ENCODE results near the gene NKX1-1. TPM values are rescaled to one million over a fixed set of nuclear protein-coding genes. Genes with fewer than 3 reads are reported as not detected.

The NKX1-1 gene
- total RNA-seq, 1 donor from 2014 or later: not detected

DNA sequence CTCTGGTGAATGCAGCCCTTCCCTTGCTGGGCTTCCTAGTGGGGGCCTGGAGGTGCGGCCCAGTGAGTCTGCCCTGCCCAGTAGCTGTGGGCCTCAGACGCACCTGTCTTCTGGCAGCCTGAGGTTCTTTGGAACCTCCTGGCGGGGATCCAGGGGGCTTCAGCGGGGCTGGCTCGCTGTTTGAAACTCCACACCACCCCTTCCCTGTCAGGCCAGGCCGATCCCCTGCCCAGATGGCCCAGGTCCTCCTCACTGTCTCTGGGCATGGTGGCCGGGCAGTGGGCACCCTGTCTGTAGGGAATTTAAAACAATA is 10.7 kb upstream of the NKX1-1 start:
- no peak for DNase-seq (ENCODE audit: low read depth)

DNA sequence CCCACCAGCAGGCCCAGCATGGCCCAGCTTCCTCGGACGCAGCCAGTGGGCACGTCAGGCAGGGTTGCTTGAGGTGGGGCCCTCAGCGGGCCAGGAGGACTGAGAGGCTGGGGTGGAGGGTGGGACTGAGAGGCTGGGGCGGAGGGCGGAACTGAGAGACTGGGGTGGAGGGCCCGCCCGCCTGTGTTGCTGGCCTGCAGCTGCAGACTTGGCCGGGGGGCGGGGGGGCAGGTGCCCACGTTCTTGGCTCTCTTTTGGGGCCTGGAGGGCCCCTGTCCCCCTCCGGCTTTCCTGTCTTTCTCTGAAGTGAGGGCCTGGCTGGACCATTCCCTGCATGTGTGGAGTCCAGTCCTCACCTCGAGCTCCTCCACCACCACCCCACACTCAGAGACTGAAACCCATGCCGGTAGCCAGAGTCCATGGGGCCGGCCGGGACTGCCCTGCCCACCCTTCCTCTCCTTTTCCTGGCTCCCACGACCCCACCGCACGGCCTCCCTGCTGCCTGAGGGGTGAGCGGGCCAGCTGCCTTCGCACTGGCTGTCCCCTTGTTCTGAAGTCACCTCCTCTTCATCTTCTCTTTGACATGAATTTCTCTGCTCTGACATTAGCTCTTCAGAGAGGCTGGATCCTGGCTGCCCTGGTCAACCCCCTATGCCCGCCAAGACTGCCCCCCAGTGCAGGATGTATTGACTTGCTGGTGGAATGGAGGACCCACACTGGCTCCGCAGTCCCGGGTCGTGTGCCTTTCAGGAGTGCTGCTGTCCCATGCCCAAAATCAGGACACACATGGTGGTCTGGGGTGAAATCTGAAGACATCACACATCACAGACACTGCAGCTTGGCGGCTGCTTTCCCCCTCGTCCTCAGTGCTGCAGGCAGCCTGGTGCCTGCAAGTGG is 10.1 kb upstream of the NKX1-1 start:
- no peak for DNase-seq (ENCODE audit: low read depth)

DNA sequence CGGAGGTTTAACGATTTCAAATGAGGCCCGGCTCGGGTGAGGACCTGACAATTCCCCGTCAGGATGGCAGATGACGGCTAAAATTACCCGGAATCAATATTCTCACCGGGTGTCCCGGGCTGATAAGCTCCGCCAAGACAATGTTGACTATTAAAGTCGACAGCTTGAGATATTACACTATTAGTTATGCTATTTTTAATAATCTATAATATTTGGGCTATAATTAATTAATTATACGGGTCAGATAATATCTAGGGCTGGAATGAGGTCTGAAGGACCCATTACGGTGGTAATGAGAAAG is 9.4 kb upstream of the NKX1-1 start:
- DNase-seq (ENCODE audit: low read depth): no peak

GRCh38 chr4:1414831-1415680 is 8.8 kb upstream of the NKX1-1 start:
- no peak for DNase-seq (ENCODE audit: low read depth)

GRCh38 chr4:1413687-1414479 is 7.6 kb upstream of the NKX1-1 start:
- no peak for DNase-seq (ENCODE audit: low read depth)

DNA sequence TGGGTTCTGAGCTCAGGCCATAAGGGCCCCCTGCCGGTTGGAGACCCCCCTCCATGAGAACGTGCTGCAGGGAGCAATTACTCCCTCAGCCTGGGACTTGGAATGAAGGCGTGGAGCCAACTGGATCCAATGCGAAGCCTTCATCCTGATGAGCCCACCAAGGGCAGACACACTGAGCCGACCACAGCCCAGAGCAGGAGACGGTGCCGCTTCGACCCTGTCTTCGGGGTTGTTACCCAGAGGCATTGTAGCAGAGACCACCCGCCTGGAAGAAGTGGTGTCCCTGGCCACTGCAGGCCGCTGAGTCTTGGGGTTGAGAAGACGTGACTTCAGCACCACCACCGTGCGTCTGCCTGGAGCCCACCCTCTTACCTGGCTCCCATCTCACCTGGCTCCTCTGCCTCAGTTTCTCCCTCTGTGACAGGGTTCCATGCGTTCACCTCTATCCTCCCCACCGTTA is 7.0 kb upstream of the NKX1-1 start:
- DNase-seq (ENCODE audit: low read depth): no peak

- DNase-seq (ENCODE audit: low read depth): no peak
Measured at GRCh38 chr4:1412376-1413203, 6.3 kb upstream of the NKX1-1 start.

- no peak for DNase-seq (ENCODE audit: low read depth)
Measured at GRCh38 chr4:1411436-1412375, 5.5 kb upstream of the NKX1-1 start.

DNA sequence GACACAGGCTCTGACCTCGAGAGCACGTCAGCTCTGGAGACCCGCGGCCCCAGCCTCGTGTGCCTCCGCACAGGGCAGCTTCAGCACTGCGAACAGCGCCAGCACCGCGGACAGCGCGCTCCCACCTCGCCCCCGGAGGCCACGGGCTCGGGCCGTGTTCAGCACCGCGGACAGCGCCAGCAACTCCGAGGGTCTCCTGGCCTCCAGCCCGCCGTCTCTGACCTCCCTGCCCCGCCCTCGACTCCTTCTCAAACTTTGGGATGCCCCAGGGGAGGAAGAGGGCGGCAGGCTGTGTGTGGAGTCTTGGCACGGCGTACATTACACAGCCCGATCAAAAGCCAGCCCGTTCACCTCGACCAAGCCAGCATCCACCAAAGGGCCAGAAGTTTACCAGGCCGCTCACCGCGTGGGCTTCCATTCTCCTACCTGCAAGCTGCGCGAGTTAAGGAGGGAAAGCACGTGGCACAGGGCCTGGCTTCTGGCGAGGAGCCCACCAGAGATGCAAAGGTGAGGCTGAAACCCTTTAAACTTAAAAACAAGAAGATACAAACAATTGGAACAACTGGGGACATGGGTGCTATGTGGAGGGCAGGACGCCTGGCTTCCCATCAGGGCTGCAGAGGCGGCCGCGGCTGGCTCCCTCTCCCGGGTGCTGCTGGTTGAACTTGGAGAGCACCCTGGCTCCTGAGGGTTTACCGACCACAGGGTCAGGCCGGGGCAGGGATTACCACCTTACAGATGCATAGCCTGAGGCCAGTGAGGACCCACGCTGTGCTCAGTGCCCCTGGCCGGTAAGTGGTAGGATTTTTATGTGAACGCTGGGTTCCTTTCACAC is 4.5 kb upstream of the NKX1-1 start:
- no peak for DNase-seq (ENCODE audit: low read depth)

DNA sequence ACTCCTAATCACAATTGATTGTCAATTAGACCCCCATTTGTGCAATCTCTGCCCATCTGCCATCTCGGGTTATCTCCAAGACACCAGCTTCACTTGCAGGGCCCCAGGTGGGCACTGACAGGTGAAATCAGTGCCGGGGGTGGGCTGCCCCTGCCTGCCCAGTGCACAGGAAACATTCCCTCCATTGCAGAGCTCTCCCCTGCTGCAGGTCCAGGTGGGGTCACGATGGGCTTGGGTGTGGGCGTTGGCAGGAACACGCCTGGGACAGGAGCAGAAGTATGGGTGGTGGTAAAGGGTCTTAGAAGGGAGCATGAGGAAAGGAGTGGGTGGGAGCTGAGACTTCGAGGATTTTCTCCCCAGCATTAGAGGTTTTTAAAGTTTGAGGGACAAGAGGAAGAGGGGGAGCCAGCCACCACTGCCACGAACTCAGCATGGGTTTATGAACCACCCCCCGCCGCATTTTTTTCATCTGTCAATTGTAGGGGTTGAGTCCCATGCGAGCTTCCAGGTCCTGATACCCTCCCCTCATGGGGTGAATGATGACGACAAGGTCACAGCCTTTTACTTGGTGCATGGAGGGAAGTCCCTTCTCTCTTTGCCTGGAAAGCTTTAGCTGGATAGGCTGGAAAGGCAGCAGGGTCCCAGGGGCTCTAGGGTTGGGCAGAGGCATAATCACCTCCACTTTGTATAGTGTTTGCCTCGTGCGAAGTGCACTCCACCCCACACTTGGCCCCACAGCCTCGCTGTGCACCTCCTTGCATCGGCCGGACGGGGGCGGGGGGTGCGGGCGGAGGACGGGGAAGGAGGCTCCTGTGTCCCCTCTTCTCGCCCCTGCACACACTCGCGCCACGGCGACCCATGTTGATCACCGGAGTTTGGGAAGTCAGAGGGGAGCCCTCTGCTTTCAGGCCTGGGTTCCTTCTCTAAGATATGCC is 3.5 kb upstream of the NKX1-1 start:
- no peak for DNase-seq (ENCODE audit: low read depth)

DNA sequence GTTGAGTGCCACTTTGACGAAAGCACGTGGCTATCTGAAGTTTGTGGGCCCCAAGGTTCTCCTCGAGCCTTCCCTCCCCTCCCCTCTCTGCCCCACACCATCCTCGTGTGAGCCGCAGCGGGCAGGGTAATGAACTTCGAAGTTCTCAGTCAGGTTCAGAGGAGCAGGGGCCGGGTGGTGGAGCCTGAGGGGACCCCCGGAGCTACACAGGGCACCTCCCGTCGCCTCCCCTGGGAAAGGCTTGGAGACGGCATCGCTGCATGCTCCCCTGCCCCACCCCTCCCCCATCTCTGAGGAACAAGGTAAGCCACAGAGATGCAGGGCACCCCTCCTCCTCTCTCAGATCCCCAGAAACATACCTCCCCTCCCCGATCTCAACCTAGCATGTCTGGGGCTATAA is 2.8 kb upstream of the NKX1-1 start:
- no peak for DNase-seq (ENCODE audit: low read depth)

GRCh38 chr4:1408418-1408817 is 2.2 kb upstream of the NKX1-1 start:
- no peak for DNase-seq (ENCODE audit: low read depth)

GRCh38 chr4:1407657-1408333 is 1.6 kb upstream of the NKX1-1 start:
- DNase-seq (ENCODE audit: low read depth): no peak

DNA sequence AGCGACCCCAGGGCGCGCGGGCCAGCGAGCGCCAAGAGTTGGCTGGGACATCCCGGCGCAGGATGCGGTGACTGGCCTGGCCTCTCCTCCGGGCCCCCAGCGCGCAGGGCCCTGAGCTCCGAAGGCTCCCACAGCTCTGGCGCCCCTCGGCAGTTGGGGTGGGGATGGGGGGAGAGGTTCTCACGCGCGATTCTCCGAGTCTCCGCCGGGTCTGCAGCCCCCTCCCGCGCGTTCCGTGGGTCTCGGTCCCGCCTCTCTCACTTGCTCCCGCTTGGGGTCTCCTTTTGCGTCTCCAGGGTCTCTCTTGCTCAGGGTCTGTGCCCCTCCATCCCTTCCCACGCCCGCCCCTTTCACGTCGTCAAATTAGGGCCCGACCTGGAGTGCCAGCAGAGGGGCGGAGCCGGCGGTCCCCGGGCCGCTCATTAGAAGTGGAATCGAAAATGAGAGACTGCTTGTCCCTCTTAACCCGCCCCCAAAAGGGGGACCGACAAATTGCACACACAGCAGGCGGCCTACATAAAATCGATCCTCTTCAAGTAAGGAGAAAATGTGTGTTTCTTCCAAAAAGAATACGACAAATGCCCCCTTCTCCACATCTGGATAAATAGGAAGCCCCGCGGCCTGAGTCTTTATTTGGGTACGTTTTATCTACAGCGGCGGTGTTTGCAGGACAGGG is 877 bp upstream of the NKX1-1 start:
- DNase-seq (ENCODE audit: low read depth): no peak

- DNase-seq (ENCODE audit: low read depth): no peak
Measured at GRCh38 chr4:1405636-1406393, 427 bp downstream of the NKX1-1 start.

DNA sequence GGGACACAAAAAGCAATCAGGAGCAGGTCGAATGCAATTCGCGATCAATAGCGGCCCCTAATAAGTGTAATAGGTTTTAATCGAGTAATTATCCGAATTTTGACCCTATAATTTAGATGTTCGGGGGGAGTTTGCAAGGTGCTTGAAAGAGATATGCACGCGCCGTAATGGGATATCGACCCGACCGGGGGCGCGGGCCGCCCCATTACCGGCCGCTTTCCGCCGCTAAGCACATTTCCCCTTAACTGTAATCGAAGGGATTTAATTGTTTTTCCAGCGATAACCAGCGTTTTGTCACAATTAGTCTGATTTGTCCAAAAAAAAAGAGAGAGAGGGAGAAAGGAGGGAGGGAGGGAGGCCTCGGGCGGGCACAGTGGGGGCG is 997 bp downstream of the NKX1-1 start:
- DNase-seq (ENCODE audit: low read depth): no peak

Data from renal cortical epithelial cell (primary cell).